Measurements from ENCODE around the gene PRSS48.
"Not testable (repeated sequence)": the region's sequence is repeated elsewhere in the genome, so short reads cannot be mapped to it uniquely, and the experiment has no call there.

Gene PRSS48

GRCh38 chr4:151246742-151247141, 30.2 kb upstream of the PRSS48 start:
- no peaks in the 10 kb centered on the region for H3K27me3 Mint-ChIP-seq (ENCODE audit: low read depth, poor library complexity)
- H3K4me3 Mint-ChIP-seq, result no peak overlapping the region
- no peaks in the 10 kb centered on the region for H3K9me3 Mint-ChIP-seq
- DNase-seq, result no peak
- H3K27ac Mint-ChIP-seq, result no peak overlapping the region
- no peak for TF ChIP-seq CTCF (IDR thresholded peaks at IDR 0.05)
- H3K4me1 Mint-ChIP-seq, result no peaks in the 10 kb centered on the region
- H3K36me3 Mint-ChIP-seq (ENCODE audit: low read depth), result peaks cover 18% of the 10 kb centered on the region

- TF ChIP-seq CTCF (IDR thresholded peaks at IDR 0.05), result no peak
- H3K9me3 Mint-ChIP-seq, result no peaks in the 10 kb centered on the region
- H3K4me3 Mint-ChIP-seq, result no peak overlapping the region
- H3K4me1 Mint-ChIP-seq, result no peaks in the 10 kb centered on the region
- H3K36me3 Mint-ChIP-seq (ENCODE audit: low read depth), result peaks cover 18% of the 10 kb centered on the region
- no peak for DNase-seq
- no peaks in the 10 kb centered on the region for H3K27me3 Mint-ChIP-seq (ENCODE audit: low read depth, poor library complexity)
- no peak overlapping the region for H3K27ac Mint-ChIP-seq
Measured at GRCh38 chr4:151247395-151247794, 29.6 kb upstream of the PRSS48 start.

- Mint-ChIP-seq H3K27ac (no peak overlapping the region), H3K4me1 (no peaks in the 10 kb centered on the region), H3K36me3 (ENCODE audit: low read depth) (peaks cover 18% of the 10 kb centered on the region), H3K9me3 (no peaks in the 10 kb centered on the region), H3K4me3 (no peak overlapping the region), H3K27me3 (ENCODE audit: low read depth, poor library complexity) (no peaks in the 10 kb centered on the region)
- no peak for TF ChIP-seq CTCF (IDR thresholded peaks at IDR 0.05)
- DNase-seq, result no peak
Measured at GRCh38 chr4:151248519-151248918, 28.4 kb upstream of the PRSS48 start.

- H3K27ac Mint-ChIP-seq, result peak overlapping the region; percentile 68
Measured at GRCh38 chr4:151250706-151251105, 26.3 kb upstream of the PRSS48 start.

GRCh38 chr4:151251603-151252304, 25.2 kb upstream of the PRSS48 start:
- H3K9me3 Mint-ChIP-seq, result peaks cover 7% of the 10 kb centered on the region
- peaks cover 17% of the 10 kb centered on the region for H3K36me3 Mint-ChIP-seq (ENCODE audit: low read depth)
- H3K4me1 Mint-ChIP-seq, result no peaks in the 10 kb centered on the region
- H3K27me3 Mint-ChIP-seq (ENCODE audit: low read depth, poor library complexity), result no peaks in the 10 kb centered on the region
- TF ChIP-seq CTCF (IDR thresholded peaks at IDR 0.05), result no peak
- DNase-seq, result no peak
- no peak overlapping the region for H3K27ac Mint-ChIP-seq
- H3K4me3 Mint-ChIP-seq, result no peak overlapping the region

More at GRCh38 chr4:151250706-151251105, 26.3 kb upstream of the PRSS48 start:
- no peaks in the 10 kb centered on the region for H3K27me3 Mint-ChIP-seq (ENCODE audit: low read depth, poor library complexity)
- H3K36me3 Mint-ChIP-seq (ENCODE audit: low read depth), result peaks cover 17% of the 10 kb centered on the region
- H3K4me1 Mint-ChIP-seq, result no peaks in the 10 kb centered on the region
- H3K4me3 Mint-ChIP-seq, result no peak overlapping the region
- TF ChIP-seq CTCF (IDR thresholded peaks at IDR 0.05), result no peak
- peaks cover 2% of the 10 kb centered on the region for H3K9me3 Mint-ChIP-seq
- no peak for DNase-seq

- not testable (repeated sequence) for DNase-seq; H3K4me3 Mint-ChIP-seq; H3K27me3 Mint-ChIP-seq (ENCODE audit: low read depth, poor library complexity); H3K27ac Mint-ChIP-seq; H3K4me1 Mint-ChIP-seq
- Mint-ChIP-seq H3K36me3 (ENCODE audit: low read depth) (peaks cover 32% of the 10 kb centered on the region), H3K9me3 (peaks cover 19% of the 10 kb centered on the region)
Measured at GRCh38 chr4:151255226-151255625, 21.7 kb upstream of the PRSS48 start.

- Mint-ChIP-seq H3K9me3 (peaks cover 19% of the 10 kb centered on the region), H3K36me3 (ENCODE audit: low read depth) (peaks cover 35% of the 10 kb centered on the region)
- H3K27ac Mint-ChIP-seq; H3K27me3 Mint-ChIP-seq (ENCODE audit: low read depth, poor library complexity); DNase-seq; H3K4me3 Mint-ChIP-seq; H3K4me1 Mint-ChIP-seq: not testable (repeated sequence)
Measured at GRCh38 chr4:151255680-151256079, 21.3 kb upstream of the PRSS48 start.

Data from nephron progenitor cell (in vitro differentiated cells).